NB4 (cell line): ENCODE data around the gene KAT2B.

Source experiments
- CTCF ChIP-seq: IDR thresholded peaks from one replicate; pipeline ENCODE4 v1.5.1; 2012; ENCODE audit warnings: low read depth, low read length
- MAX ChIP-seq: IDR thresholded peaks from 2 replicates; pipeline ENCODE4 v1.6.1; 2011; ENCODE audit warnings: low read depth, low read length
- MYC ChIP-seq: IDR thresholded peaks from 2 replicates; pipeline ENCODE4 v1.6.1; 2011; ENCODE audit warnings: low read depth, low read length
- POLR2A ChIP-seq: IDR thresholded peaks from 2 replicates; pipeline ENCODE4 v1.6.1; 2011; ENCODE audit warnings: mild to moderate bottlenecking; ENCODE audit not compliant: insufficient read length; ENCODE audit errors: extremely low read depth

GRCh38 chr3:20161714-20162113 lies 121.5 kb downstream of the KAT2B start:
- TF ChIP-seq CTCF (no peak), POLR2A (no peak), MAX (no peak), MYC (no peak)
